Activated naive CD8-positive, alpha-beta T cell treated with anti-CD3 and anti-CD28 coated beads, Interleukin-2, amount 50 U/mL, for 24 hours (primary cell): ENCODE data around the gene ENC1.
A peak's percentile ranks its signal among the peaks of the same experiment; 100 is the strongest.

Experiments
- ATAC-seq: fragments of 150-1000 bp; cut with Tn5 transposase; one replicate; pipeline ENCODE4 v1.10.0; 2021
- DNase-seq: peaks from one replicate; pipeline ENCODE4 v3.0.0; 2021
- H3K27ac Mint-ChIP-seq: one replicate; pipeline ENCODE4 v1.8.0; 2021; ENCODE audit warnings: mild to moderate bottlenecking, mixed read lengths
- H3K27me3 Mint-ChIP-seq: one replicate; pipeline ENCODE4 v1.8.0; 2021; ENCODE audit warnings: mixed read lengths
- H3K36me3 Mint-ChIP-seq: one replicate; pipeline ENCODE4 v1.8.0; 2021; ENCODE audit warnings: low read depth, mixed read lengths
- H3K4me1 Mint-ChIP-seq: one replicate; pipeline ENCODE4 v1.8.0; 2021; ENCODE audit warnings: mixed read lengths
- H3K4me3 Mint-ChIP-seq: one replicate; pipeline ENCODE4 v1.8.0; 2021; ENCODE audit warnings: mild to moderate bottlenecking, moderate library complexity, mixed read lengths
- H3K9me3 Mint-ChIP-seq: one replicate; pipeline ENCODE4 v1.8.0; 2021; ENCODE audit warnings: mixed read lengths

Gene ENC1

GRCh38 chr5:74587890-74588289, 52.6 kb downstream of the ENC1 start:
- Mint-ChIP-seq H3K36me3 (no peaks in the 10 kb centered on the region), H3K27ac (no peak overlapping the region), H3K27me3 (peaks cover 35% of the 10 kb centered on the region), H3K4me1 (peaks cover 3% of the 10 kb centered on the region), H3K9me3 (no peaks in the 10 kb centered on the region), H3K4me3 (no peak overlapping the region)
- DNase-seq (no peak), ATAC-seq (no peak)

GRCh38 chr5:74587300-74587699, 53.2 kb downstream of the ENC1 start:
- peaks cover 34% of the 10 kb centered on the region for H3K27me3 Mint-ChIP-seq
- DNase-seq: no peak

GRCh38 chr5:74586856-74587255, 53.7 kb downstream of the ENC1 start:
- H3K4me3 Mint-ChIP-seq: no peak overlapping the region
- ATAC-seq (no peak), DNase-seq (no peak)
- no peaks in the 10 kb centered on the region for H3K9me3 Mint-ChIP-seq
- no peaks in the 10 kb centered on the region for H3K36me3 Mint-ChIP-seq
- H3K4me1 Mint-ChIP-seq: peaks cover 5% of the 10 kb centered on the region
- peaks cover 34% of the 10 kb centered on the region for H3K27me3 Mint-ChIP-seq
- no peak overlapping the region for H3K27ac Mint-ChIP-seq

More at GRCh38 chr5:74587300-74587699, 53.2 kb downstream of the ENC1 start:
- Mint-ChIP-seq H3K27ac (no peak overlapping the region), H3K36me3 (no peaks in the 10 kb centered on the region), H3K4me3 (no peak overlapping the region), H3K9me3 (no peaks in the 10 kb centered on the region), H3K4me1 (peaks cover 5% of the 10 kb centered on the region)
- ATAC-seq: no peak

- H3K27ac Mint-ChIP-seq: no peak overlapping the region
- no peak overlapping the region for H3K4me3 Mint-ChIP-seq
- DNase-seq: no peak
- no peak for ATAC-seq
- H3K36me3 Mint-ChIP-seq: no peaks in the 10 kb centered on the region
- H3K4me1 Mint-ChIP-seq: peaks cover 23% of the 10 kb centered on the region
- no peaks in the 10 kb centered on the region for H3K9me3 Mint-ChIP-seq
- peaks cover 20% of the 10 kb centered on the region for H3K27me3 Mint-ChIP-seq
Observed at GRCh38 chr5:74582853-74583252, 57.7 kb downstream of the ENC1 start.

- Mint-ChIP-seq H3K27me3 (peaks cover 19% of the 10 kb centered on the region), H3K36me3 (no peaks in the 10 kb centered on the region), H3K27ac (no peak overlapping the region), H3K9me3 (no peaks in the 10 kb centered on the region), H3K4me1 (peaks cover 30% of the 10 kb centered on the region), H3K4me3 (no peak overlapping the region)
- no peak for ATAC-seq
- DNase-seq: no peak
Observed at GRCh38 chr5:74581988-74582365, 58.6 kb downstream of the ENC1 start.

GRCh38 chr5:74580729-74581109, 59.8 kb downstream of the ENC1 start:
- no peak for ATAC-seq
- Mint-ChIP-seq H3K27ac (no peak overlapping the region), H3K4me3 (no peak overlapping the region)

GRCh38 chr5:74579215-74579614, 61.3 kb downstream of the ENC1 start:
- Mint-ChIP-seq H3K36me3 (no peaks in the 10 kb centered on the region), H3K27ac (peak overlapping the region; percentile 77), H3K9me3 (no peaks in the 10 kb centered on the region), H3K4me1 (peaks cover 41% of the 10 kb centered on the region), H3K27me3 (peaks cover 8% of the 10 kb centered on the region), H3K4me3 (peak overlapping the region; percentile 27)
- ATAC-seq (peak; percentile 91), DNase-seq (peak; percentile 62)

More at GRCh38 chr5:74580729-74581109, 59.8 kb downstream of the ENC1 start:
- no peak for DNase-seq
- Mint-ChIP-seq H3K4me1 (peaks cover 41% of the 10 kb centered on the region), H3K9me3 (no peaks in the 10 kb centered on the region), H3K27me3 (peaks cover 14% of the 10 kb centered on the region), H3K36me3 (no peaks in the 10 kb centered on the region)

- H3K4me1 Mint-ChIP-seq: peaks cover 41% of the 10 kb centered on the region
- peak overlapping the region; percentile 27 for H3K4me3 Mint-ChIP-seq
- H3K27me3 Mint-ChIP-seq: peaks cover 5% of the 10 kb centered on the region
- H3K36me3 Mint-ChIP-seq: no peaks in the 10 kb centered on the region
- peak overlapping the region; percentile 77 for H3K27ac Mint-ChIP-seq
- H3K9me3 Mint-ChIP-seq: no peaks in the 10 kb centered on the region
- ATAC-seq: peak; percentile 26
- no peak for DNase-seq
Observed at GRCh38 chr5:74578356-74579044, 62.0 kb downstream of the ENC1 start.
